HepG2 (cell line): ENCODE measurements around the gene METRN. TPM values are rescaled to one million over a fixed set of nuclear protein-coding genes. Genes with fewer than 3 reads are reported as not detected.

Source experiments
- MTF2 ChIP-seq: sonication (generic); formaldehyde crosslinking; IDR thresholded peaks from 2 replicates; pipeline ENCODE4 v1.5.0; 2020; ENCODE audit warnings: missing genetic modification reagents, borderline replicate concordance
- RAD21 ChIP-seq: fragments of 450-650 bp; formaldehyde crosslinking; IDR thresholded peaks from 2 replicates; pipeline ENCODE4 v1.5.0; 2020; ENCODE audit warnings: mild to moderate bottlenecking
- SAP130 ChIP-seq: IDR thresholded peaks from 2 replicates; pipeline ENCODE4 v1.6.1; 2016; ENCODE audit warnings: low read depth
- ZEB1 ChIP-seq: IDR thresholded peaks from 2 replicates; pipeline ENCODE4 v1.6.1; 2012; ENCODE audit warnings: mild to moderate bottlenecking, low read depth, inconsistent platforms; ENCODE audit not compliant: insufficient replicate concordance
- ZMAT3 ChIP-seq: sonication (generic); formaldehyde crosslinking; conservative IDR thresholded peaks from 2 replicates; pipeline ENCODE4 v1.7.0; 2021; ENCODE audit warnings: missing genetic modification reagents
- ZNF674 ChIP-seq: sonication (generic); formaldehyde crosslinking; IDR thresholded peaks from 2 replicates; pipeline ENCODE4 v1.5.0; 2020; ENCODE audit warnings: low read depth, mild to moderate bottlenecking, missing genetic modification reagents
- ZNF761 ChIP-seq: sonication (generic); formaldehyde crosslinking; conservative IDR thresholded peaks from 2 replicates; pipeline ENCODE4 v1.4.0; 2020; ENCODE audit warnings: mild to moderate bottlenecking, missing genetic modification reagents
- ZNF891 ChIP-seq: sonication (generic); formaldehyde crosslinking; IDR thresholded peaks from 2 replicates; pipeline ENCODE4 v1.5.0; 2020; ENCODE audit warnings: mild to moderate bottlenecking, missing genetic modification reagents
- polyA plus RNA-seq, 8 experiments: library from polyadenylated mRNA; depleted of rRNA in 3 of 8; stranded (reverse) in 7 of 8; unstranded in 1 of 8; fragments of >200 nt; fragmentation: Illumina TruSeq in 4 of 8; extraction: Trizol in 4 of 8; gene quantifications; 2 replicates each; pipeline versions ENCODE4 v1.2.1 to v1.2.3, GENCODE V29; 2011 to 2016; ENCODE audit warnings: low read depth in 4 of 8, missing spikeins in 1 of 8, mixed read lengths in 1 of 8; ENCODE audit not compliant: insufficient read depth in 1 of 8
- total RNA-seq, 5 experiments: library from RNA; depleted of rRNA; stranded (reverse); fragments of >200 nt; fragmentation: Illumina TruSeq; extraction: Trizol; gene quantifications; 2 replicates each; pipeline ENCODE4 v1.2.3, GENCODE V29; 2016; ENCODE audit warnings: low read depth in 1 of 5
- TF ChIP-seq, protein P1 (sequence below), 2 experiments: sonication (generic) in 1 of 2; formaldehyde crosslinking in 1 of 2; IDR thresholded peaks; 2 replicates each; pipeline versions ENCODE4 v1.6.1 to v1.9.0; 2014 to 2022; ENCODE audit warnings: antibody characterized with exemption in 1 of 2, borderline replicate concordance in 1 of 2, inconsistent platforms in 1 of 2, low read depth in 1 of 2, missing genetic modification reagents in 1 of 2
- TF ChIP-seq, protein P2 (sequence below): IDR thresholded peaks from 2 replicates; pipeline ENCODE4 v1.6.1; 2016; ENCODE audit warnings: missing genetic modification reagents, missing compliant biosample characterization
- TF ChIP-seq, protein P3 (sequence below), 2 experiments: IDR thresholded peaks; 2 replicates each; pipeline ENCODE4 v1.6.1; 2011 to 2012; ENCODE audit warnings: low read length in 2 of 2, borderline replicate concordance in 1 of 2, low read depth in 1 of 2, mild to moderate bottlenecking in 1 of 2, moderate library complexity in 1 of 2
- TF ChIP-seq, protein P4 (sequence below), 2 experiments: sonication (generic) in 1 of 2; formaldehyde crosslinking in 1 of 2; IDR thresholded peaks; 2 replicates each; pipeline versions ENCODE4 v1.4.0 to v1.6.1; 2018 to 2020; ENCODE audit warnings: missing genetic modification reagents in 2 of 2, borderline replicate concordance in 1 of 2, low read depth in 1 of 2, mild to moderate bottlenecking in 1 of 2, missing biosample characterization in 1 of 2
- TF ChIP-seq, protein P5 (sequence below), 2 experiments: fragments of 450-650 bp in 1 of 2; sonication (generic) in 1 of 2; formaldehyde crosslinking; IDR thresholded peaks; 2 replicates each; pipeline versions ENCODE4 v1.5.0 to v1.8.0; 2020 to 2022; ENCODE audit warnings: mild to moderate bottlenecking in 1 of 2, missing genetic modification reagents in 1 of 2

METRN gene
- total and polyA plus RNA-seq, 2 of the 13 experiments (the other 11 are each of a cell fraction or from before 2014, with no cell fraction given), result 25.5 to 46.1 TPM

DNA sequence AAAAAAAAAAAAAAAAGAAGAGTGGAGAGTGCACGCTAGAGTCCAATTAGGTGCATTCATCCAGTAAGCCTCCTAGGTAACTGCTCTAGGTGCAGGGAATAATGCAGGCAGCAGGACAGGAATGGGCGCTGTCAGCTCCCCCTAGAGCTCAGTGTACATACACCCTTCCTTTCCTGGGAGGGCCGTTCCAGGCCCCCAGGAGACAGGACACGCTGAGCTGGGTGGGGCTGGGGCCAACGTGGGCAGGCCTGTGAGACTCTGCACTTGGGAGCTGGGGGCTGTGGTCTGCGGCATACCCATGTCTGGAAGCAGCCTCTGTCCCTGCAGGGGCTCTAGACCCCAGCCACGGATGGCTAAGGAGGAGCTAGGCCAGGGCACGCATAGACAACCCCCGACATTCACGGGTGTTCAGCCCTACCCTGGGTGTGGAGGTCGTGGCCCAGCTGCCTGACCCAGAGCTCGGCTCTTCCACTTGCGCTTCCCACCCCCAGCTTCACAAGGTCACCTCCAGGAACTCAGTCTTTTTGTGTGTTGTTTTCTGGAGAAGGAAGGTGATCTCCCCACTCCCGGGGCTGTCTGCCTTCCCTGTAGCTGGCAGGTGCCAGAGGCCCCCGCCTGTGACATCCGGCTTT is 5.0 kb downstream of the METRN start (continued):
- TF ChIP-seq, protein P1, sequence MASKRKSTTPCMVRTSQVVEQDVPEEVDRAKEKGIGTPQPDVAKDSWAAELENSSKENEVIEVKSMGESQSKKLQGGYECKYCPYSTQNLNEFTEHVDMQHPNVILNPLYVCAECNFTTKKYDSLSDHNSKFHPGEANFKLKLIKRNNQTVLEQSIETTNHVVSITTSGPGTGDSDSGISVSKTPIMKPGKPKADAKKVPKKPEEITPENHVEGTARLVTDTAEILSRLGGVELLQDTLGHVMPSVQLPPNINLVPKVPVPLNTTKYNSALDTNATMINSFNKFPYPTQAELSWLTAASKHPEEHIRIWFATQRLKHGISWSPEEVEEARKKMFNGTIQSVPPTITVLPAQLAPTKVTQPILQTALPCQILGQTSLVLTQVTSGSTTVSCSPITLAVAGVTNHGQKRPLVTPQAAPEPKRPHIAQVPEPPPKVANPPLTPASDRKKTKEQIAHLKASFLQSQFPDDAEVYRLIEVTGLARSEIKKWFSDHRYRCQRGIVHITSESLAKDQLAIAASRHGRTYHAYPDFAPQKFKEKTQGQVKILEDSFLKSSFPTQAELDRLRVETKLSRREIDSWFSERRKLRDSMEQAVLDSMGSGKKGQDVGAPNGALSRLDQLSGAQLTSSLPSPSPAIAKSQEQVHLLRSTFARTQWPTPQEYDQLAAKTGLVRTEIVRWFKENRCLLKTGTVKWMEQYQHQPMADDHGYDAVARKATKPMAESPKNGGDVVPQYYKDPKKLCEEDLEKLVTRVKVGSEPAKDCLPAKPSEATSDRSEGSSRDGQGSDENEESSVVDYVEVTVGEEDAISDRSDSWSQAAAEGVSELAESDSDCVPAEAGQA (IDR thresholded peaks at IDR 0.05; ENCODE audit: low read depth), result no peak
- TF ChIP-seq, protein P1 (CRISPR knock-in tag; IDR thresholded peaks at IDR 0.05; ENCODE audit: borderline replicate concordance), result 0 out of 2 replicates have a peak, but pooled peaks have one; percentile 11
- TF ChIP-seq, protein P2, sequence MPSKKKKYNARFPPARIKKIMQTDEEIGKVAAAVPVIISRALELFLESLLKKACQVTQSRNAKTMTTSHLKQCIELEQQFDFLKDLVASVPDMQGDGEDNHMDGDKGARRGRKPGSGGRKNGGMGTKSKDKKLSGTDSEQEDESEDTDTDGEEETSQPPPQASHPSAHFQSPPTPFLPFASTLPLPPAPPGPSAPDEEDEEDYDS (CRISPR knock-in tag), result peak; percentile 5; the same call in 1 of the 2 replicates
- 0 out of 2 replicates have a peak, but pooled peaks have one; percentile 28 for TF ChIP-seq SAP130 (CRISPR knock-in tag)
- TF ChIP-seq, protein P3, sequence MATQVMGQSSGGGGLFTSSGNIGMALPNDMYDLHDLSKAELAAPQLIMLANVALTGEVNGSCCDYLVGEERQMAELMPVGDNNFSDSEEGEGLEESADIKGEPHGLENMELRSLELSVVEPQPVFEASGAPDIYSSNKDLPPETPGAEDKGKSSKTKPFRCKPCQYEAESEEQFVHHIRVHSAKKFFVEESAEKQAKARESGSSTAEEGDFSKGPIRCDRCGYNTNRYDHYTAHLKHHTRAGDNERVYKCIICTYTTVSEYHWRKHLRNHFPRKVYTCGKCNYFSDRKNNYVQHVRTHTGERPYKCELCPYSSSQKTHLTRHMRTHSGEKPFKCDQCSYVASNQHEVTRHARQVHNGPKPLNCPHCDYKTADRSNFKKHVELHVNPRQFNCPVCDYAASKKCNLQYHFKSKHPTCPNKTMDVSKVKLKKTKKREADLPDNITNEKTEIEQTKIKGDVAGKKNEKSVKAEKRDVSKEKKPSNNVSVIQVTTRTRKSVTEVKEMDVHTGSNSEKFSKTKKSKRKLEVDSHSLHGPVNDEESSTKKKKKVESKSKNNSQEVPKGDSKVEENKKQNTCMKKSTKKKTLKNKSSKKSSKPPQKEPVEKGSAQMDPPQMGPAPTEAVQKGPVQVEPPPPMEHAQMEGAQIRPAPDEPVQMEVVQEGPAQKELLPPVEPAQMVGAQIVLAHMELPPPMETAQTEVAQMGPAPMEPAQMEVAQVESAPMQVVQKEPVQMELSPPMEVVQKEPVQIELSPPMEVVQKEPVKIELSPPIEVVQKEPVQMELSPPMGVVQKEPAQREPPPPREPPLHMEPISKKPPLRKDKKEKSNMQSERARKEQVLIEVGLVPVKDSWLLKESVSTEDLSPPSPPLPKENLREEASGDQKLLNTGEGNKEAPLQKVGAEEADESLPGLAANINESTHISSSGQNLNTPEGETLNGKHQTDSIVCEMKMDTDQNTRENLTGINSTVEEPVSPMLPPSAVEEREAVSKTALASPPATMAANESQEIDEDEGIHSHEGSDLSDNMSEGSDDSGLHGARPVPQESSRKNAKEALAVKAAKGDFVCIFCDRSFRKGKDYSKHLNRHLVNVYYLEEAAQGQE (IDR thresholded peaks at IDR 0.05; ENCODE audit: borderline replicate concordance in 1 of 2, low read depth in 1 of 2, low read length in 2 of 2), result no peak
- TF ChIP-seq ZNF891, result no peak
- no peak for TF ChIP-seq ZNF761
- TF ChIP-seq, protein P4, sequence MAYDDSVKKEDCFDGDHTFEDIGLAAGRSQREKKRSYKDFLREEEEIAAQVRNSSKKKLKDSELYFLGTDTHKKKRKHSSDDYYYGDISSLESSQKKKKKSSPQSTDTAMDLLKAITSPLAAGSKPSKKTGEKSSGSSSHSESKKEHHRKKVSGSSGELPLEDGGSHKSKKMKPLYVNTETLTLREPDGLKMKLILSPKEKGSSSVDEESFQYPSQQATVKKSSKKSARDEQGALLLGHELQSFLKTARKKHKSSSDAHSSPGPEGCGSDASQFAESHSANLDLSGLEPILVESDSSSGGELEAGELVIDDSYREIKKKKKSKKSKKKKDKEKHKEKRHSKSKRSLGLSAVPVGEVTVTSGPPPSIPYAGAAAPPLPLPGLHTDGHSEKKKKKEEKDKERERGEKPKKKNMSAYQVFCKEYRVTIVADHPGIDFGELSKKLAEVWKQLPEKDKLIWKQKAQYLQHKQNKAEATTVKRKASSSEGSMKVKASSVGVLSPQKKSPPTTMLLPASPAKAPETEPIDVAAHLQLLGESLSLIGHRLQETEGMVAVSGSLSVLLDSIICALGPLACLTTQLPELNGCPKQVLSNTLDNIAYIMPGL (CRISPR knock-in tag; IDR thresholded peaks at IDR 0.05; ENCODE audit: borderline replicate concordance in 1 of 2, low read depth in 1 of 2), result no peak
- peak; percentile 45; the same call in 1 of the 2 replicates for TF ChIP-seq RAD21
- TF ChIP-seq MTF2, result no peak
- TF ChIP-seq, protein P5, sequence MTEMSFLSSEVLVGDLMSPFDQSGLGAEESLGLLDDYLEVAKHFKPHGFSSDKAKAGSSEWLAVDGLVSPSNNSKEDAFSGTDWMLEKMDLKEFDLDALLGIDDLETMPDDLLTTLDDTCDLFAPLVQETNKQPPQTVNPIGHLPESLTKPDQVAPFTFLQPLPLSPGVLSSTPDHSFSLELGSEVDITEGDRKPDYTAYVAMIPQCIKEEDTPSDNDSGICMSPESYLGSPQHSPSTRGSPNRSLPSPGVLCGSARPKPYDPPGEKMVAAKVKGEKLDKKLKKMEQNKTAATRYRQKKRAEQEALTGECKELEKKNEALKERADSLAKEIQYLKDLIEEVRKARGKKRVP (CRISPR knock-in tag; IDR thresholded peaks at IDR 0.05), result no peak
- TF ChIP-seq ZMAT3 (CRISPR knock-in tag), result no peak
- TF ChIP-seq ZNF674, result no peak
- no peak for TF ChIP-seq ZEB1
